Measurements from ENCODE around the gene JMJD6.

The JMJD6 gene

GRCh38 chr17:76672892-76673291 is 53.5 kb downstream of the JMJD6 start:
- H3K4me3 ChIP-seq (ENCODE audit: low read depth, low read length), result no peak overlapping the region

GRCh38 chr17:76672270-76672851 is 54.0 kb downstream of the JMJD6 start:
- TF ChIP-seq CTCF (IDR thresholded peaks at IDR 0.05; ENCODE audit: low read depth, low read length, missing control alignments), result no peak
- peak overlapping the region; percentile 66 for H3K4me3 ChIP-seq (ENCODE audit: low read depth, low read length)
- no peak for DNase-seq (ENCODE audit: low read depth)

More at GRCh38 chr17:76672892-76673291, 53.5 kb downstream of the JMJD6 start:
- DNase-seq (ENCODE audit: low read depth), result no peak
- TF ChIP-seq CTCF (IDR thresholded peaks at IDR 0.05; ENCODE audit: low read depth, low read length, missing control alignments), result no peak

- no peak for DNase-seq (ENCODE audit: low read depth)
- peak overlapping the region; percentile 66 for H3K4me3 ChIP-seq (ENCODE audit: low read depth, low read length)
- no peak for TF ChIP-seq CTCF (IDR thresholded peaks at IDR 0.05; ENCODE audit: low read depth, low read length, missing control alignments)
These were observed 54.5 kb downstream of the JMJD6 start for GRCh38 chr17:76671912-76672262.

- peak overlapping the region; percentile 66 for H3K4me3 ChIP-seq (ENCODE audit: low read depth, low read length)
- no peak for TF ChIP-seq CTCF (IDR thresholded peaks at IDR 0.05; ENCODE audit: low read depth, low read length, missing control alignments)
- DNase-seq (ENCODE audit: low read depth), result peak; percentile 100
These were observed 55.1 kb downstream of the JMJD6 start for GRCh38 chr17:76671123-76671911.

- H3K4me3 ChIP-seq (ENCODE audit: low read depth, low read length), result no peak overlapping the region
- no peak for DNase-seq (ENCODE audit: low read depth)
- no peak for TF ChIP-seq CTCF (IDR thresholded peaks at IDR 0.05; ENCODE audit: low read depth, low read length, missing control alignments)
These were observed 55.7 kb downstream of the JMJD6 start for GRCh38 chr17:76670718-76671122.

- no peak for DNase-seq (ENCODE audit: low read depth)
- no peak overlapping the region for H3K4me3 ChIP-seq (ENCODE audit: low read depth, low read length)
- TF ChIP-seq CTCF (IDR thresholded peaks at IDR 0.05; ENCODE audit: low read depth, low read length, missing control alignments), result no peak
These were observed 56.2 kb downstream of the JMJD6 start for GRCh38 chr17:76670020-76670717.

Data from GM12864 (cell line).